SK-N-SH (cell line): ENCODE data around the gene CLEC4G. TPM values are rescaled to one million over a fixed set of nuclear protein-coding genes. Genes with fewer than 3 reads are reported as not detected.

Experiments used
- CTCF ChIA-PET: fragments of 300-600, 350-600 bp; formaldehyde crosslinking; extraction: SDS; loops from one replicate; lab custom pipeline; 2021; lab: Yijun Ruan, JAX
- POLR2A ChIA-PET: fragments of 350-600 bp; sonication (Branson Sonifier 250); formaldehyde crosslinking; extraction: SDS; loops from one replicate; lab custom pipeline; 2020; ENCODE audit warnings: antibody characterized with exemption, inconsistent platforms; lab: Yijun Ruan, JAX
- DNase-seq: peaks from one replicate; pipeline ENCODE4 v3.0.0; 2012
- H2AFZ ChIP-seq: fragments of 200-600 bp; sonication (generic); 2 replicates; pipeline ENCODE4 v1.8.1; 2016; ENCODE audit warnings: antibody characterized with exemption, mild to moderate bottlenecking, low read depth
- H3F3A ChIP-seq: fragments of 200-600 bp; sonication (generic); replicated peaks from 2 replicates; pipeline ENCODE3; 2016; ENCODE audit warnings: antibody characterized with exemption, mild to moderate bottlenecking; ENCODE audit not compliant: insufficient read depth
- H3K27ac ChIP-seq, 2 experiments: fragments of 200-500 bp in 1 of 2; fragments of 200-600 bp in 1 of 2; sonication (Bioruptor generic) in 1 of 2; sonication (generic), shearing (Covaris generic) in 1 of 2; 2 replicates each; pipeline versions ENCODE4 v1.5.1 to v1.6.1; 2014 to 2016; ENCODE audit warnings: low read depth in 2 of 2, inconsistent platforms in 1 of 2, low read length in 1 of 2, mild to moderate bottlenecking in 1 of 2, mixed read lengths in 1 of 2
- H3K27me3 ChIP-seq: fragments of 200-600 bp; sonication (generic), shearing (Covaris generic); 2 replicates; pipeline ENCODE4 v1.6.1; 2016; ENCODE audit warnings: mixed run types; ENCODE audit not compliant: insufficient read depth
- H3K36me3 ChIP-seq, 2 experiments: fragments of 200-500 bp in 1 of 2; fragments of 200-600 bp in 1 of 2; sonication (Bioruptor generic) in 1 of 2; sonication (generic) in 1 of 2; replicated peaks in 1 of 2; 2 replicates each; pipeline versions ENCODE3 to v1.5.1; 2014 to 2016; ENCODE audit warnings: low read length in 1 of 2, mild to moderate bottlenecking in 1 of 2; ENCODE audit not compliant: insufficient read depth in 2 of 2, control insufficient read depth in 1 of 2
- H3K4me1 ChIP-seq, 2 experiments: fragments of 200-500 bp in 1 of 2; fragments of 200-600 bp in 1 of 2; sonication (Bioruptor generic) in 1 of 2; sonication (generic), shearing (Covaris generic) in 1 of 2; 2 replicates each; pipeline versions ENCODE4 v1.5.1 to v1.6.1; 2014 to 2016; ENCODE audit warnings: low read depth in 1 of 2, low read length in 1 of 2, mixed run types in 1 of 2; ENCODE audit not compliant: insufficient read depth in 2 of 2, control insufficient read depth in 1 of 2
- H3K4me2 ChIP-seq: fragments of 200-600 bp; sonication (generic), shearing (Covaris generic); 2 replicates; pipeline ENCODE4 v1.6.1; 2017; ENCODE audit warnings: mixed run types
- H3K4me3 ChIP-seq, 2 experiments: fragments of 200-500 bp in 1 of 2; fragments of 200-600 bp in 1 of 2; sonication (Bioruptor generic) in 1 of 2; sonication (generic), shearing (Covaris generic) in 1 of 2; 2 replicates each; pipeline versions ENCODE4 v1.5.1 to v1.8.1; 2014 to 2016; ENCODE audit warnings: low read depth in 2 of 2, inconsistent platforms in 1 of 2, low read length in 1 of 2, mild to moderate bottlenecking in 1 of 2, mixed read lengths in 1 of 2, moderate library complexity in 1 of 2
- H3K79me2 ChIP-seq: fragments of 200-600 bp; sonication (generic); 2 replicates; pipeline ENCODE4 v1.8.1; 2017; ENCODE audit warnings: mild to moderate bottlenecking; ENCODE audit not compliant: insufficient read depth
- H3K9ac ChIP-seq: fragments of 200-600 bp; sonication (generic); 2 replicates; pipeline ENCODE4 v1.6.1; 2017; ENCODE audit warnings: mixed run types
- H3K9me2 ChIP-seq: fragments of 200-600 bp; sonication (generic); 2 replicates; pipeline ENCODE4 v1.6.1; 2017; ENCODE audit warnings: mixed run types
- H3K9me3 ChIP-seq: fragments of 200-600 bp; sonication (generic); 2 replicates; pipeline ENCODE4 v1.6.1; 2017; ENCODE audit warnings: mixed run types, mild to moderate bottlenecking, moderate library complexity
- H4K20me1 ChIP-seq: fragments of 200-600 bp; sonication (generic); 2 replicates; pipeline ENCODE4 v1.6.1; 2017; ENCODE audit warnings: mild to moderate bottlenecking, mixed run types; ENCODE audit not compliant: insufficient read depth
- ELF1 ChIP-seq: IDR thresholded peaks from 2 replicates; pipeline ENCODE4 v1.4.0; 2012
- FOSL2 ChIP-seq: IDR thresholded peaks from 2 replicates; pipeline ENCODE4 v1.4.0; 2012; ENCODE audit warnings: low read depth, mild to moderate bottlenecking, moderate library complexity, borderline replicate concordance
- FOXJ3 ChIP-seq: sonication (generic); formaldehyde crosslinking; IDR thresholded peaks from 2 replicates; pipeline ENCODE4 v1.5.1; 2020; ENCODE audit warnings: mild to moderate bottlenecking, missing genetic modification reagents
- FOXM1 ChIP-seq: IDR thresholded peaks from 2 replicates; pipeline ENCODE4 v1.4.0; 2012; ENCODE audit warnings: low read depth, mild to moderate bottlenecking
- GABPA ChIP-seq: IDR thresholded peaks from 2 replicates; pipeline ENCODE4 v1.4.0; 2012; ENCODE audit warnings: low read depth, mild to moderate bottlenecking
- GATA2 ChIP-seq: sonication (generic); formaldehyde crosslinking; IDR thresholded peaks from 2 replicates; pipeline ENCODE4 v1.5.0; 2020; ENCODE audit warnings: mild to moderate bottlenecking, missing genetic modification reagents
- MAX ChIP-seq: IDR thresholded peaks from 2 replicates; pipeline ENCODE4 v1.4.0; 2012; ENCODE audit warnings: low read depth
- MEF2A ChIP-seq: IDR thresholded peaks from 2 replicates; pipeline ENCODE4 v1.4.0; 2012; ENCODE audit warnings: low read depth, borderline replicate concordance
- MXI1 ChIP-seq: IDR thresholded peaks from 2 replicates; pipeline ENCODE4 v1.6.1; 2012; ENCODE audit warnings: mild to moderate bottlenecking, low read depth, low read length, improper control_type of control experiment
- RCOR1 ChIP-seq: fragments of 150-350 bp; IDR thresholded peaks from 2 replicates; pipeline ENCODE4 v1.6.1; 2017; ENCODE audit warnings: antibody characterized with exemption, low read length
- RFX5 ChIP-seq: IDR thresholded peaks from 2 replicates; pipeline ENCODE4 v1.6.1; 2012; ENCODE audit warnings: mild to moderate bottlenecking, improper control_type of control experiment, low read length
- RXRA ChIP-seq: IDR thresholded peaks from 2 replicates; pipeline ENCODE4 v1.4.0; 2012; ENCODE audit warnings: low read depth, mild to moderate bottlenecking, borderline replicate concordance
- SIN3A ChIP-seq: IDR thresholded peaks from 2 replicates; pipeline ENCODE4 v1.6.1; 2012; ENCODE audit warnings: low read depth, mild to moderate bottlenecking, low read length, moderate library complexity, borderline replicate concordance
- USF2 ChIP-seq: fragments of 150-350 bp; IDR thresholded peaks from 2 replicates; pipeline ENCODE4 v1.6.1; 2017; ENCODE audit warnings: antibody characterized with exemption, low read length, low read depth, borderline replicate concordance
- WGBS: methylation state at CpG from one replicate; pipeline ENCODE4 v1.1.6; 2017; ENCODE audit warnings: low lambda C conversion rate; 5-methylcytosine and 5-hydroxymethylcytosine counted together
- polyA plus RNA-seq, 3 experiments: library from polyadenylated mRNA; depleted of rRNA; stranded (reverse); fragments of >200 nt; gene quantifications; 2 replicates each; pipeline ENCODE4 v1.2.3, GENCODE V29; 2012
- TF ChIP-seq, protein P1 (sequence below): IDR thresholded peaks from 2 replicates; pipeline ENCODE4 v1.4.0; 2012; ENCODE audit warnings: low read depth, borderline replicate concordance
- TF ChIP-seq, protein P2 (sequence below): fragments of 200-600 bp; sonication (generic); IDR thresholded peaks from 2 replicates; pipeline ENCODE4 v1.6.1; 2017; ENCODE audit warnings: antibody characterized with exemption, mild to moderate bottlenecking, moderate library complexity
- TF ChIP-seq, protein P3 (sequence below): fragments of 150-350 bp; IDR thresholded peaks from 2 replicates; pipeline ENCODE4 v1.6.1; 2016; ENCODE audit warnings: mild to moderate bottlenecking, low read depth, low read length
- TF ChIP-seq, protein P4 (sequence below): IDR thresholded peaks from 2 replicates; pipeline ENCODE4; 2012
- TF ChIP-seq, protein P5 (sequence below): IDR thresholded peaks from 2 replicates; pipeline ENCODE4 v1.4.0; 2012; ENCODE audit warnings: low read depth, borderline replicate concordance

Gene CLEC4G
- polyA plus RNA-seq, 1 of the 3 experiments (the other 2 are of a cell fraction) = not detected

- TF ChIP-seq USF2 (no peak), GABPA (no peak), ELF1 (no peak)
Observed at GRCh38 chr19:7718668-7719067, 13.2 kb downstream of the CLEC4G start (continued).

DNA sequence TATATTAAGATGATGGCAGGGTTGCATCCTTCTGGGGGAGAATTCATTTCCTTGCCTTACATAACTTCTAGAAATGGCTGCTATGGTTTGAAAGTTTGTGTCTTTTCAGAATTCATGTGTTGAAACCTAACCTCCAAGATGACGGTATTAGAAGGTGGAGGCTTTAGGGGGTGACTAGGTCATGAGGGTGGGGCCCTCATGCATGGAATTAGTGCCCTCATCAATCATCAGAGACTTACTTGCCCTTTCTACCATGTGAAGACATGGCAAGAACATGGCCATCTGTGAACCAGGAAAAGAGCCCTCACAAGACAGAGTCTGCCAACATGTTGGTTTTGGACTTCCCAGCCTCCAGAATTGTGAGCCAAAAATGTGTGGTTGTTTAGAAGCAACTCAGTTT, 15.1 kb downstream of the CLEC4G start:
- Histone ChIP-seq H3K4me2 (no peak overlapping the region), H3K79me2 (no peaks in the 10 kb centered on the region), H4K20me1 (no peaks in the 10 kb centered on the region), H2AFZ (no peak overlapping the region), H3K36me3 (no peaks in the 10 kb centered on the region), H3K4me1 (no peaks in the 10 kb centered on the region), H3K4me3 (no peak overlapping the region), H3K9me3 (no peaks in the 10 kb centered on the region), H3K27me3 (peaks cover 46% of the 10 kb centered on the region), H3K9ac (no peak overlapping the region), H3K9me2 (no peaks in the 10 kb centered on the region), H3K27ac (no peak overlapping the region), H3F3A (no peaks in the 10 kb centered on the region)
- DNase-seq = no peak
- CTCF ChIA-PET = no interaction called here
- no peak for TF ChIP-seq RCOR1
- TF ChIP-seq FOXM1 = no peak
- no peak for TF ChIP-seq MEF2A
- POLR2A ChIA-PET = no interaction called here
- 0% methylated on average over 1 of the region's 1 CpG for WGBS

GRCh38 chr19:7715671-7716070, 16.2 kb downstream of the CLEC4G start:
- DNase-seq = no peak
- H3K27ac ChIP-seq = no peak overlapping the region
- no peak overlapping the region for H3K4me2 ChIP-seq
- no peaks in the 10 kb centered on the region for H3K4me1 ChIP-seq
- WGBS = 17% methylated on average over 1 of the region's 1 CpG
- no peaks in the 10 kb centered on the region for H3K79me2 ChIP-seq
- H3K27me3 ChIP-seq = peaks cover 42% of the 10 kb centered on the region
- no peaks in the 10 kb centered on the region for H3K9me3 ChIP-seq
- no peaks in the 10 kb centered on the region for H3K36me3 ChIP-seq
- no peak overlapping the region for H2AFZ ChIP-seq
- CTCF ChIA-PET = no interaction called here
- H3K4me3 ChIP-seq = no peak overlapping the region
- H3K9me2 ChIP-seq = no peaks in the 10 kb centered on the region
- no peak overlapping the region for H3K9ac ChIP-seq
- POLR2A ChIA-PET = no interaction called here
- no peaks in the 10 kb centered on the region for H4K20me1 ChIP-seq
- H3F3A ChIP-seq = no peaks in the 10 kb centered on the region
- TF ChIP-seq RFX5 (no peak), RXRA (no peak), GABPA (no peak), FOSL2 (no peak), FOXJ3 (CRISPR knock-in tag) (no peak), MAX (no peak), MXI1 (no peak), GATA2 (CRISPR knock-in tag) (no peak), SIN3A (no peak)
- TF ChIP-seq, protein P1, sequence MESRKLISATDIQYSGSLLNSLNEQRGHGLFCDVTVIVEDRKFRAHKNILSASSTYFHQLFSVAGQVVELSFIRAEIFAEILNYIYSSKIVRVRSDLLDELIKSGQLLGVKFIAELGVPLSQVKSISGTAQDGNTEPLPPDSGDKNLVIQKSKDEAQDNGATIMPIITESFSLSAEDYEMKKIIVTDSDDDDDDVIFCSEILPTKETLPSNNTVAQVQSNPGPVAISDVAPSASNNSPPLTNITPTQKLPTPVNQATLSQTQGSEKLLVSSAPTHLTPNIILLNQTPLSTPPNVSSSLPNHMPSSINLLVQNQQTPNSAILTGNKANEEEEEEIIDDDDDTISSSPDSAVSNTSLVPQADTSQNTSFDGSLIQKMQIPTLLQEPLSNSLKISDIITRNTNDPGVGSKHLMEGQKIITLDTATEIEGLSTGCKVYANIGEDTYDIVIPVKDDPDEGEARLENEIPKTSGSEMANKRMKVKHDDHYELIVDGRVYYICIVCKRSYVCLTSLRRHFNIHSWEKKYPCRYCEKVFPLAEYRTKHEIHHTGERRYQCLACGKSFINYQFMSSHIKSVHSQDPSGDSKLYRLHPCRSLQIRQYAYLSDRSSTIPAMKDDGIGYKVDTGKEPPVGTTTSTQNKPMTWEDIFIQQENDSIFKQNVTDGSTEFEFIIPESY = no peak
- TF ChIP-seq, protein P2, sequence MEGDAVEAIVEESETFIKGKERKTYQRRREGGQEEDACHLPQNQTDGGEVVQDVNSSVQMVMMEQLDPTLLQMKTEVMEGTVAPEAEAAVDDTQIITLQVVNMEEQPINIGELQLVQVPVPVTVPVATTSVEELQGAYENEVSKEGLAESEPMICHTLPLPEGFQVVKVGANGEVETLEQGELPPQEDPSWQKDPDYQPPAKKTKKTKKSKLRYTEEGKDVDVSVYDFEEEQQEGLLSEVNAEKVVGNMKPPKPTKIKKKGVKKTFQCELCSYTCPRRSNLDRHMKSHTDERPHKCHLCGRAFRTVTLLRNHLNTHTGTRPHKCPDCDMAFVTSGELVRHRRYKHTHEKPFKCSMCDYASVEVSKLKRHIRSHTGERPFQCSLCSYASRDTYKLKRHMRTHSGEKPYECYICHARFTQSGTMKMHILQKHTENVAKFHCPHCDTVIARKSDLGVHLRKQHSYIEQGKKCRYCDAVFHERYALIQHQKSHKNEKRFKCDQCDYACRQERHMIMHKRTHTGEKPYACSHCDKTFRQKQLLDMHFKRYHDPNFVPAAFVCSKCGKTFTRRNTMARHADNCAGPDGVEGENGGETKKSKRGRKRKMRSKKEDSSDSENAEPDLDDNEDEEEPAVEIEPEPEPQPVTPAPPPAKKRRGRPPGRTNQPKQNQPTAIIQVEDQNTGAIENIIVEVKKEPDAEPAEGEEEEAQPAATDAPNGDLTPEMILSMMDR = no peak
- TF ChIP-seq, protein P3, sequence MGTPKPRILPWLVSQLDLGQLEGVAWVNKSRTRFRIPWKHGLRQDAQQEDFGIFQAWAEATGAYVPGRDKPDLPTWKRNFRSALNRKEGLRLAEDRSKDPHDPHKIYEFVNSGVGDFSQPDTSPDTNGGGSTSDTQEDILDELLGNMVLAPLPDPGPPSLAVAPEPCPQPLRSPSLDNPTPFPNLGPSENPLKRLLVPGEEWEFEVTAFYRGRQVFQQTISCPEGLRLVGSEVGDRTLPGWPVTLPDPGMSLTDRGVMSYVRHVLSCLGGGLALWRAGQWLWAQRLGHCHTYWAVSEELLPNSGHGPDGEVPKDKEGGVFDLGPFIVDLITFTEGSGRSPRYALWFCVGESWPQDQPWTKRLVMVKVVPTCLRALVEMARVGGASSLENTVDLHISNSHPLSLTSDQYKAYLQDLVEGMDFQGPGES = no peak
- TF ChIP-seq, protein P4, sequence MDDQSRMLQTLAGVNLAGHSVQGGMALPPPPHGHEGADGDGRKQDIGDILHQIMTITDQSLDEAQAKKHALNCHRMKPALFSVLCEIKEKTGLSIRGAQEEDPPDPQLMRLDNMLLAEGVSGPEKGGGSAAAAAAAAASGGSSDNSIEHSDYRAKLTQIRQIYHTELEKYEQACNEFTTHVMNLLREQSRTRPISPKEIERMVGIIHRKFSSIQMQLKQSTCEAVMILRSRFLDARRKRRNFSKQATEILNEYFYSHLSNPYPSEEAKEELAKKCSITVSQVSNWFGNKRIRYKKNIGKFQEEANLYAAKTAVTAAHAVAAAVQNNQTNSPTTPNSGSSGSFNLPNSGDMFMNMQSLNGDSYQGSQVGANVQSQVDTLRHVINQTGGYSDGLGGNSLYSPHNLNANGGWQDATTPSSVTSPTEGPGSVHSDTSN = no peak
- TF ChIP-seq, protein P5, sequence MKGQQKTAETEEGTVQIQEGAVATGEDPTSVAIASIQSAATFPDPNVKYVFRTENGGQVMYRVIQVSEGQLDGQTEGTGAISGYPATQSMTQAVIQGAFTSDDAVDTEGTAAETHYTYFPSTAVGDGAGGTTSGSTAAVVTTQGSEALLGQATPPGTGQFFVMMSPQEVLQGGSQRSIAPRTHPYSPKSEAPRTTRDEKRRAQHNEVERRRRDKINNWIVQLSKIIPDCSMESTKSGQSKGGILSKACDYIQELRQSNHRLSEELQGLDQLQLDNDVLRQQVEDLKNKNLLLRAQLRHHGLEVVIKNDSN = no peak
